HepG2 (cell line): ENCODE data around the gene ZNF530. TPM values are rescaled to one million over a fixed set of nuclear protein-coding genes. Genes with fewer than 3 reads are reported as not detected.

Experiments
- AFF4 ChIP-seq: sonication (generic); formaldehyde crosslinking; IDR thresholded peaks from 2 replicates; pipeline ENCODE4 v1.4.0; 2020; ENCODE audit warnings: missing genetic modification reagents
- ARID5B ChIP-seq: IDR thresholded peaks from 2 replicates; pipeline ENCODE4 v1.4.0; 2020; ENCODE audit warnings: mild to moderate bottlenecking, missing genetic modification reagents
- CAMTA2 ChIP-seq: sonication (generic); formaldehyde crosslinking; IDR thresholded peaks from 2 replicates; pipeline ENCODE4 v1.4.0; 2020; ENCODE audit warnings: mild to moderate bottlenecking, missing genetic modification reagents, borderline replicate concordance
- CREBL2 ChIP-seq: sonication (generic); formaldehyde crosslinking; IDR thresholded peaks from 2 replicates; pipeline ENCODE4 v1.8.1; 2023; ENCODE audit warnings: missing genetic modification reagents, mild to moderate bottlenecking, borderline replicate concordance
- FOXK2 ChIP-seq: fragments of 450-650 bp; IDR thresholded peaks from 2 replicates; pipeline ENCODE4 v1.6.1; 2016
- GATAD2A ChIP-seq: IDR thresholded peaks from 2 replicates; pipeline ENCODE4 v1.6.1; 2016
- HNRNPUL1 ChIP-seq: fragments of 200-400 bp; formaldehyde crosslinking; IDR thresholded peaks from 2 replicates; pipeline ENCODE4 v1.6.1; 2017; ENCODE audit warnings: low read depth, mild to moderate bottlenecking, low read length, moderate library complexity
- KDM1A ChIP-seq: IDR thresholded peaks from 2 replicates; pipeline ENCODE4 v1.6.1; 2016; ENCODE audit warnings: missing compliant biosample characterization
- KLF11 ChIP-seq: IDR thresholded peaks from 2 replicates; pipeline ENCODE4 v1.6.1; 2016; ENCODE audit warnings: missing compliant biosample characterization
- REPIN1 ChIP-seq: sonication (generic); formaldehyde crosslinking; IDR thresholded peaks from 2 replicates; pipeline ENCODE4 v1.8.0; 2022; ENCODE audit warnings: missing genetic modification reagents, low read depth, mild to moderate bottlenecking, borderline replicate concordance
- SATB2 ChIP-seq: sonication (generic); formaldehyde crosslinking; IDR thresholded peaks from 2 replicates; pipeline ENCODE4 v1.5.0; 2020; ENCODE audit warnings: missing genetic modification reagents
- SMYD3 ChIP-seq: sonication (generic); formaldehyde crosslinking; IDR thresholded peaks from 2 replicates; pipeline ENCODE4 v1.8.1; 2023; ENCODE audit warnings: mild to moderate bottlenecking, missing genetic modification reagents
- USF2 ChIP-seq, 2 experiments: sonication (generic) in 1 of 2; formaldehyde crosslinking in 1 of 2; IDR thresholded peaks; 2 replicates each; pipeline versions ENCODE4 v1.5.1 to v1.6.1; 2011 to 2020; ENCODE audit warnings: borderline replicate concordance in 1 of 2, low read depth in 1 of 2, low read length in 1 of 2, mild to moderate bottlenecking in 1 of 2, missing genetic modification reagents in 1 of 2, moderate library complexity in 1 of 2
- ZNF460 ChIP-seq: sonication (generic); formaldehyde crosslinking; IDR thresholded peaks from 2 replicates; pipeline ENCODE4 v1.5.1; 2020; ENCODE audit warnings: missing genetic modification reagents, mild to moderate bottlenecking, borderline replicate concordance
- ZNF512B ChIP-seq: sonication (generic); formaldehyde crosslinking; IDR thresholded peaks from 2 replicates; pipeline ENCODE4 v1.5.1; 2020; ENCODE audit warnings: missing genetic modification reagents, mild to moderate bottlenecking, borderline replicate concordance
- ZNF547 ChIP-seq: sonication (generic); formaldehyde crosslinking; IDR thresholded peaks from 2 replicates; pipeline ENCODE4 v1.5.1; 2020; ENCODE audit warnings: mild to moderate bottlenecking, missing genetic modification reagents
- polyA plus RNA-seq, 8 experiments: library from polyadenylated mRNA; depleted of rRNA in 3 of 8; stranded (reverse) in 7 of 8; unstranded in 1 of 8; fragments of >200 nt; fragmentation: Illumina TruSeq in 4 of 8; extraction: Trizol in 4 of 8; gene quantifications; 2 replicates each; pipeline versions ENCODE4 v1.2.1 to v1.2.3, GENCODE V29; 2011 to 2016; ENCODE audit warnings: low read depth in 4 of 8, missing spikeins in 1 of 8, mixed read lengths in 1 of 8; ENCODE audit not compliant: insufficient read depth in 1 of 8
- total RNA-seq, 5 experiments: library from RNA; depleted of rRNA; stranded (reverse); fragments of >200 nt; fragmentation: Illumina TruSeq; extraction: Trizol; gene quantifications; 2 replicates each; pipeline ENCODE4 v1.2.3, GENCODE V29; 2016; ENCODE audit warnings: low read depth in 1 of 5

The ZNF530 gene
- total and polyA plus RNA-seq, 2 of the 13 experiments (the other 11 are each of a cell fraction or from before 2014, with no cell fraction given) = 1.1 to 7.8 TPM

GRCh38 chr19:57559404-57560025 lies 40.2 kb upstream of the ZNF530 start, which contains the start of gene ZNF550 (continued):
- no peak for TF ChIP-seq ZNF460 (CRISPR knock-in tag)
- TF ChIP-seq ARID5B (CRISPR knock-in tag) = peak; percentile 19; the same call in 1 of the 2 replicates
- TF ChIP-seq USF2 (IDR thresholded peaks at IDR 0.05; ENCODE audit: low read depth, low read length) = no peak
- no peak for TF ChIP-seq USF2 (CRISPR knock-in tag; IDR thresholded peaks at IDR 0.05; ENCODE audit: borderline replicate concordance)
- TF ChIP-seq SATB2 = no peak
- TF ChIP-seq CAMTA2 (CRISPR knock-in tag) = no peak
- TF ChIP-seq AFF4 (CRISPR knock-in tag) = no peak
- TF ChIP-seq KLF11 (CRISPR knock-in tag) = no peak
- TF ChIP-seq KDM1A = no peak
- no peak for TF ChIP-seq GATAD2A (CRISPR knock-in tag)
- TF ChIP-seq CREBL2 (CRISPR knock-in tag) = no peak; the same call in 1 of the 2 replicates
- TF ChIP-seq ZNF512B (CRISPR knock-in tag) = no peak
- TF ChIP-seq HNRNPUL1 = no peak
- no peak for TF ChIP-seq REPIN1
- no peak for TF ChIP-seq SMYD3 (CRISPR knock-in tag)
- no peak for TF ChIP-seq FOXK2
- TF ChIP-seq ZNF547 (CRISPR knock-in tag) = 0 out of 2 replicates have a peak, but pooled peaks have one; percentile 62
